GM23338 (cell line): ENCODE measurements around the gene PIBF1. TPM values are rescaled to one million over a fixed set of nuclear protein-coding genes. Genes with fewer than 3 reads are reported as not detected.

Experiments
- ATAC-seq: fragments of 200-7000 bp; cut with Tn5 transposase; 3 replicates; pipeline ENCODE4 v1.9.1; 2020
- DNase-seq: peaks from one replicate; pipeline ENCODE4 v3.0.0-alpha.2; 2015; ENCODE audit warnings: low spot score
- H2AFZ ChIP-seq: fragments of 200-600 bp; sonication (generic); 2 replicates; pipeline ENCODE4 v1.8.0; 2016; ENCODE audit warnings: antibody characterized with exemption, mild to moderate bottlenecking, moderate library complexity
- H3F3A ChIP-seq: fragments of 200-600 bp; sonication (generic); replicated peaks from 2 replicates; pipeline ENCODE4 v1.8.0; 2017; ENCODE audit warnings: antibody characterized with exemption, mixed run types, low read depth
- H3K27ac ChIP-seq: fragments of 200-600 bp; sonication (generic); 2 replicates; pipeline ENCODE4 v1.6.1; 2016; ENCODE audit warnings: low read depth
- H3K27me3 ChIP-seq: fragments of 200-600 bp; sonication (generic); 2 replicates; pipeline ENCODE4 v1.8.0; 2016; ENCODE audit warnings: mild to moderate bottlenecking, mixed run types, moderate library complexity; ENCODE audit not compliant: insufficient read depth
- H3K36me3 ChIP-seq: fragments of 200-600 bp; sonication (generic); 2 replicates; pipeline ENCODE4 v1.8.0; 2016; ENCODE audit warnings: mild to moderate bottlenecking; ENCODE audit not compliant: insufficient read depth
- H3K4me1 ChIP-seq: fragments of 200-600 bp; sonication (generic); 2 replicates; pipeline ENCODE4 v1.8.0; 2016; ENCODE audit warnings: mild to moderate bottlenecking, moderate library complexity; ENCODE audit not compliant: insufficient read depth
- H3K4me2 ChIP-seq: fragments of 200-600 bp; sonication (generic); 2 replicates; pipeline ENCODE4 v1.7.1; 2017; ENCODE audit warnings: mixed run types
- H3K4me3 ChIP-seq: fragments of 200-600 bp; sonication (generic); 2 replicates; pipeline ENCODE4 v1.6.1; 2016; ENCODE audit warnings: mixed run types
- H3K79me2 ChIP-seq: fragments of 200-600 bp; sonication (generic); replicated peaks from 2 replicates; pipeline ENCODE4 v1.8.0; 2017; ENCODE audit warnings: mild to moderate bottlenecking; ENCODE audit not compliant: insufficient read depth
- H3K9me2 ChIP-seq: fragments of 200-600 bp; sonication (generic); 2 replicates; pipeline ENCODE4 v1.8.0; 2017; ENCODE audit not compliant: insufficient read depth
- H4K20me1 ChIP-seq: fragments of 200-600 bp; sonication (generic); replicated peaks from 2 replicates; pipeline ENCODE4 v1.8.0; 2017; ENCODE audit warnings: mild to moderate bottlenecking; ENCODE audit not compliant: insufficient read depth
- H3K27ac Mint-ChIP-seq: 2 replicates; pipeline ENCODE4 v1.8.0; 2020; ENCODE audit warnings: inconsistent platforms, mild to moderate bottlenecking, moderate library complexity, mixed read lengths
- H3K27me3 Mint-ChIP-seq: 3 replicates; pipeline ENCODE4 v1.8.0; 2022; ENCODE audit warnings: low read depth, mild to moderate bottlenecking, moderate library complexity, mixed read lengths, inconsistent platforms; ENCODE audit not compliant: insufficient read depth, poor library complexity
- H3K36me3 Mint-ChIP-seq: 3 replicates; pipeline ENCODE4 v1.8.0; 2021; ENCODE audit warnings: low read depth, mild to moderate bottlenecking, inconsistent platforms, moderate library complexity, mixed read lengths
- H3K4me1 Mint-ChIP-seq: 3 replicates; pipeline ENCODE4 v1.8.0; 2020; ENCODE audit warnings: mild to moderate bottlenecking, inconsistent platforms, mixed read lengths
- H3K4me3 Mint-ChIP-seq: 3 replicates; pipeline ENCODE4 v1.8.0; 2021; ENCODE audit warnings: moderate library complexity, mild to moderate bottlenecking, inconsistent platforms, mixed read lengths
- H3K9me3 Mint-ChIP-seq: 3 replicates; pipeline ENCODE4 v1.8.0; 2020; ENCODE audit warnings: moderate library complexity, mild to moderate bottlenecking, inconsistent platforms, mixed read lengths
- JUNB ChIP-seq: IDR thresholded peaks from one replicate; pipeline ENCODE4 v1.6.1; 2016; ENCODE audit warnings: antibody characterized with exemption; ENCODE audit not compliant: unreplicated experiment
- POLR2AphosphoS5 ChIP-seq: IDR thresholded peaks from 2 replicates; pipeline ENCODE4 v1.6.1; 2016; ENCODE audit warnings: antibody characterized with exemption, low read depth
- ZNF331 ChIP-seq: fragments of 250-450 bp; sonication (Bioruptor Pico); IDR thresholded peaks from 2 replicates; pipeline ENCODE4 v1.5.0; 2020; ENCODE audit warnings: low read depth, mild to moderate bottlenecking, moderate library complexity
- polyA plus RNA-seq: library from polyadenylated mRNA; unstranded; fragments of >200 nt; fragmentation: Nextera tagmentation; extraction: Ambion mirVana; gene quantifications from 2 replicates; pipeline ENCODE4 v1.2.1, GENCODE V29; 2016
- total RNA-seq: library from RNA; depleted of rRNA; stranded (reverse); fragments of >200 nt; shearing (Covaris generic); gene quantifications from 2 replicates; pipeline ENCODE4 v1.2.3, GENCODE V29; 2014
- TF ChIP-seq, protein P1 (sequence below), 2 experiments: fragments of 200-600 bp in 1 of 2; sonication (generic) in 1 of 2; conservative IDR thresholded peaks; 2 replicates each; pipeline versions ENCODE4 v1.5.1 to v1.6.1; 2016 to 2017; ENCODE audit warnings: antibody characterized with exemption in 2 of 2, low read depth in 2 of 2, mild to moderate bottlenecking in 2 of 2, moderate library complexity in 1 of 2
- TF ChIP-seq, protein P2 (sequence below): fragments of 250-450 bp; sonication (Bioruptor Pico); IDR thresholded peaks from 2 replicates; pipeline ENCODE4 v1.5.0; 2020; ENCODE audit warnings: mild to moderate bottlenecking, moderate library complexity
- TF ChIP-seq, protein P3 (sequence below): IDR thresholded peaks from one replicate; pipeline ENCODE4 v1.6.1; 2018; ENCODE audit warnings: antibody characterized with exemption; ENCODE audit not compliant: unreplicated experiment

PIBF1 gene
- total and polyA plus RNA-seq, 2 experiments from 2014 or later = 14.9 to 22.6 TPM

DNA sequence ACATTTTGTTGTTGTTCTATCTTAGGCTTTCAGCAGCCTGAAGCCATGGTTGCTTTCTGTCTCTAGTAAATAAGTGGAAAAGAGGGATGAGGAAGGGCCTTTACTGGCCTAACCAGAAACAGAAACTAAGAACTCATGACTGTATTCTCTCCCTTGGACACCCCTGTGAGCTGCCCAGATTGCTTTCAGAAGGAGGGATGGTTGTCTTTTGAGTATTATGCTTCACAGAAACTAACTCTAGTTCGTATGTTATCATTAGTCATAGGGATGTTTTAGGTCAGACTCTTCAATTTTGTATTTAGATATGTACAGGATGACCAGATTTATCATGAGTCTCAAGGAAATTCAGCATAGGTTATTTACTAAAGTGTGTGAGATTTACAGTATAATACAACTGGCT, 36.7 kb upstream of the PIBF1 start:
- Histone ChIP-seq H3K27ac (no peak overlapping the region), H3K4me2 (no peak overlapping the region), H3K9me2 (no peaks in the 10 kb centered on the region), H2AFZ (no peak overlapping the region), H3K4me3 (no peak overlapping the region), H3K4me1 (no peaks in the 10 kb centered on the region), H3F3A (no peaks in the 10 kb centered on the region), H3K27me3 (no peaks in the 10 kb centered on the region), H3K79me2 (peaks cover 6% of the 10 kb centered on the region; the same call in 1 of the 2 replicates), H3K36me3 (peaks cover 34% of the 10 kb centered on the region), H4K20me1 (0 out of 2 replicates have a peak, but pooled peaks cover 12% of the 10 kb centered on the region)
- no peak for TF ChIP-seq ZNF331 (CRISPR knock-in tag)
- TF ChIP-seq, protein P1, sequence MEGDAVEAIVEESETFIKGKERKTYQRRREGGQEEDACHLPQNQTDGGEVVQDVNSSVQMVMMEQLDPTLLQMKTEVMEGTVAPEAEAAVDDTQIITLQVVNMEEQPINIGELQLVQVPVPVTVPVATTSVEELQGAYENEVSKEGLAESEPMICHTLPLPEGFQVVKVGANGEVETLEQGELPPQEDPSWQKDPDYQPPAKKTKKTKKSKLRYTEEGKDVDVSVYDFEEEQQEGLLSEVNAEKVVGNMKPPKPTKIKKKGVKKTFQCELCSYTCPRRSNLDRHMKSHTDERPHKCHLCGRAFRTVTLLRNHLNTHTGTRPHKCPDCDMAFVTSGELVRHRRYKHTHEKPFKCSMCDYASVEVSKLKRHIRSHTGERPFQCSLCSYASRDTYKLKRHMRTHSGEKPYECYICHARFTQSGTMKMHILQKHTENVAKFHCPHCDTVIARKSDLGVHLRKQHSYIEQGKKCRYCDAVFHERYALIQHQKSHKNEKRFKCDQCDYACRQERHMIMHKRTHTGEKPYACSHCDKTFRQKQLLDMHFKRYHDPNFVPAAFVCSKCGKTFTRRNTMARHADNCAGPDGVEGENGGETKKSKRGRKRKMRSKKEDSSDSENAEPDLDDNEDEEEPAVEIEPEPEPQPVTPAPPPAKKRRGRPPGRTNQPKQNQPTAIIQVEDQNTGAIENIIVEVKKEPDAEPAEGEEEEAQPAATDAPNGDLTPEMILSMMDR (conservative IDR thresholded peaks at IDR 0.05; ENCODE audit: low read depth in 2 of 2) = no peak
- TF ChIP-seq, protein P2, sequence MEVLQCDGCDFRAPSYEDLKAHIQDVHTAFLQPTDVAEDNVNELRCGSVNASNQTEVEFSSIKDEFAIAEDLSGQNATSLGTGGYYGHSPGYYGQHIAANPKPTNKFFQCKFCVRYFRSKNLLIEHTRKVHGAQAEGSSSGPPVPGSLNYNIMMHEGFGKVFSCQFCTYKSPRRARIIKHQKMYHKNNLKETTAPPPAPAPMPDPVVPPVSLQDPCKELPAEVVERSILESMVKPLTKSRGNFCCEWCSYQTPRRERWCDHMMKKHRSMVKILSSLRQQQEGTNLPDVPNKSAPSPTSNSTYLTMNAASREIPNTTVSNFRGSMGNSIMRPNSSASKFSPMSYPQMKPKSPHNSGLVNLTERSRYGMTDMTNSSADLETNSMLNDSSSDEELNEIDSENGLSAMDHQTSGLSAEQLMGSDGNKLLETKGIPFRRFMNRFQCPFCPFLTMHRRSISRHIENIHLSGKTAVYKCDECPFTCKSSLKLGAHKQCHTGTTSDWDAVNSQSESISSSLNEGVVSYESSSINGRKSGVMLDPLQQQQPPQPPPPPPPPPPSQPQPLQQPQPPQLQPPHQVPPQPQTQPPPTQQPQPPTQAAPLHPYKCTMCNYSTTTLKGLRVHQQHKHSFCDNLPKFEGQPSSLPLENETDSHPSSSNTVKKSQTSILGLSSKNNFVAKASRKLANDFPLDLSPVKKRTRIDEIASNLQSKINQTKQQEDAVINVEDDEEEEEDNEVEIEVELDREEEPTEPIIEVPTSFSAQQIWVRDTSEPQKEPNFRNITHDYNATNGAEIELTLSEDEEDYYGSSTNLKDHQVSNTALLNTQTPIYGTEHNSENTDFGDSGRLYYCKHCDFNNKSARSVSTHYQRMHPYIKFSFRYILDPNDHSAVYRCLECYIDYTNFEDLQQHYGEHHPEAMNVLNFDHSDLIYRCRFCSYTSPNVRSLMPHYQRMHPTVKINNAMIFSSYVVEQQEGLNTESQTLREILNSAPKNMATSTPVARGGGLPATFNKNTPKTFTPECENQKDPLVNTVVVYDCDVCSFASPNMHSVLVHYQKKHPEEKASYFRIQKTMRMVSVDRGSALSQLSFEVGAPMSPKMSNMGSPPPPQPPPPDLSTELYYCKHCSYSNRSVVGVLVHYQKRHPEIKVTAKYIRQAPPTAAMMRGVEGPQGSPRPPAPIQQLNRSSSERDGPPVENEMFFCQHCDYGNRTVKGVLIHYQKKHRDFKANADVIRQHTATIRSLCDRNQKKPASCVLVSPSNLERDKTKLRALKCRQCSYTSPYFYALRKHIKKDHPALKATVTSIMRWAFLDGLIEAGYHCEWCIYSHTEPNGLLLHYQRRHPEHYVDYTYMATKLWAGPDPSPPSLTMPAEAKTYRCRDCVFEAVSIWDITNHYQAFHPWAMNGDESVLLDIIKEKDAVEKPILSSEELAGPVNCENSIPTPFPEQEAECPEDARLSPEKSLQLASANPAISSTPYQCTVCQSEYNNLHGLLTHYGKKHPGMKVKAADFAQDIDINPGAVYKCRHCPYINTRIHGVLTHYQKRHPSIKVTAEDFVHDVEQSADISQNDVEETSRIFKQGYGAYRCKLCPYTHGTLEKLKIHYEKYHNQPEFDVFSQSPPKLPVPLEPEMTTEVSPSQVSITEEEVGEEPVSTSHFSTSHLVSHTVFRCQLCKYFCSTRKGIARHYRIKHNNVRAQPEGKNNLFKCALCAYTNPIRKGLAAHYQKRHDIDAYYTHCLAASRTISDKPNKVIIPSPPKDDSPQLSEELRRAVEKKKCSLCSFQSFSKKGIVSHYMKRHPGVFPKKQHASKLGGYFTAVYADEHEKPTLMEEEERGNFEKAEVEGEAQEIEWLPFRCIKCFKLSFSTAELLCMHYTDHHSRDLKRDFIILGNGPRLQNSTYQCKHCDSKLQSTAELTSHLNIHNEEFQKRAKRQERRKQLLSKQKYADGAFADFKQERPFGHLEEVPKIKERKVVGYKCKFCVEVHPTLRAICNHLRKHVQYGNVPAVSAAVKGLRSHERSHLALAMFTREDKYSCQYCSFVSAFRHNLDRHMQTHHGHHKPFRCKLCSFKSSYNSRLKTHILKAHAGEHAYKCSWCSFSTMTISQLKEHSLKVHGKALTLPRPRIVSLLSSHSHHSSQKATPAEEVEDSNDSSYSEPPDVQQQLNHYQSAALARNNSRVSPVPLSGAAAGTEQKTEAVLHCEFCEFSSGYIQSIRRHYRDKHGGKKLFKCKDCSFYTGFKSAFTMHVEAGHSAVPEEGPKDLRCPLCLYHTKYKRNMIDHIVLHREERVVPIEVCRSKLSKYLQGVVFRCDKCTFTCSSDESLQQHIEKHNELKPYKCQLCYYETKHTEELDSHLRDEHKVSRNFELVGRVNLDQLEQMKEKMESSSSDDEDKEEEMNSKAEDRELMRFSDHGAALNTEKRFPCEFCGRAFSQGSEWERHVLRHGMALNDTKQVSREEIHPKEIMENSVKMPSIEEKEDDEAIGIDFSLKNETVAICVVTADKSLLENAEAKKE (CRISPR knock-in tag) = no peak
- TF ChIP-seq, protein P3, sequence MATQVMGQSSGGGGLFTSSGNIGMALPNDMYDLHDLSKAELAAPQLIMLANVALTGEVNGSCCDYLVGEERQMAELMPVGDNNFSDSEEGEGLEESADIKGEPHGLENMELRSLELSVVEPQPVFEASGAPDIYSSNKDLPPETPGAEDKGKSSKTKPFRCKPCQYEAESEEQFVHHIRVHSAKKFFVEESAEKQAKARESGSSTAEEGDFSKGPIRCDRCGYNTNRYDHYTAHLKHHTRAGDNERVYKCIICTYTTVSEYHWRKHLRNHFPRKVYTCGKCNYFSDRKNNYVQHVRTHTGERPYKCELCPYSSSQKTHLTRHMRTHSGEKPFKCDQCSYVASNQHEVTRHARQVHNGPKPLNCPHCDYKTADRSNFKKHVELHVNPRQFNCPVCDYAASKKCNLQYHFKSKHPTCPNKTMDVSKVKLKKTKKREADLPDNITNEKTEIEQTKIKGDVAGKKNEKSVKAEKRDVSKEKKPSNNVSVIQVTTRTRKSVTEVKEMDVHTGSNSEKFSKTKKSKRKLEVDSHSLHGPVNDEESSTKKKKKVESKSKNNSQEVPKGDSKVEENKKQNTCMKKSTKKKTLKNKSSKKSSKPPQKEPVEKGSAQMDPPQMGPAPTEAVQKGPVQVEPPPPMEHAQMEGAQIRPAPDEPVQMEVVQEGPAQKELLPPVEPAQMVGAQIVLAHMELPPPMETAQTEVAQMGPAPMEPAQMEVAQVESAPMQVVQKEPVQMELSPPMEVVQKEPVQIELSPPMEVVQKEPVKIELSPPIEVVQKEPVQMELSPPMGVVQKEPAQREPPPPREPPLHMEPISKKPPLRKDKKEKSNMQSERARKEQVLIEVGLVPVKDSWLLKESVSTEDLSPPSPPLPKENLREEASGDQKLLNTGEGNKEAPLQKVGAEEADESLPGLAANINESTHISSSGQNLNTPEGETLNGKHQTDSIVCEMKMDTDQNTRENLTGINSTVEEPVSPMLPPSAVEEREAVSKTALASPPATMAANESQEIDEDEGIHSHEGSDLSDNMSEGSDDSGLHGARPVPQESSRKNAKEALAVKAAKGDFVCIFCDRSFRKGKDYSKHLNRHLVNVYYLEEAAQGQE = no peak
- TF ChIP-seq POLR2AphosphoS5 = no peak
- TF ChIP-seq JUNB = no peak
- Mint-ChIP-seq H3K9me3 (no peaks in the 10 kb centered on the region), H3K36me3 (peaks cover 42% of the 10 kb centered on the region), H3K27me3 (no peaks in the 10 kb centered on the region), H3K4me3 (no peak overlapping the region), H3K27ac (no peak overlapping the region), H3K4me1 (no peaks in the 10 kb centered on the region)
- ATAC-seq = no peak
- DNase-seq = no peak
